ENCODE data around the gene HNRNPH3.

DNA sequence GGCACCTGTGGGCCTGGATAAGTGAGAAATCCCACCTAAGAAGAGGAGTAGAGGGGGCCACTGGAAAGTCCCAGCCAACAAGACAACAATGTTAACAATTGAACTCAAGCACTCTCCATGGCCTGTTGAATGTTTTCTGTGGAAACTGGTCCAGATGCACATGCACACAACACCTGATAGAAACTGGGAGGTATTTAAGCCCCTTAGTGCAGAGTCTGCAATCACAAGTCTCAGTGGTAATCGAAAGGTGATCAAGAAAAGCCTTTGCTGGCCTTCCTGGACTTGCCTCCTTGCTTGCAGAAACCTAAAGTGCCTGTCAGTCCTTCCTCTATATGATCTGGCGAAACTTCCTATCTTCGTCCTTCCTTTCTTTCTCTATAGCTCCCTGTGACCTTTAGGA is 30.6 kb upstream of the HNRNPH3 start:
- TF ChIP-seq POLR2A (IDR thresholded peaks at IDR 0.05), result no peak
- no peak for TF ChIP-seq CTCF (IDR thresholded peaks at IDR 0.05)

Measured in breast epithelium (tissue), 3 donors.